IMR-90 (cell line): Measurements from ENCODE around the gene EIF1AD. TPM values are rescaled to one million over a fixed set of nuclear protein-coding genes. Genes with fewer than 3 reads are reported as not detected.

ENCODE experiments used
- ATAC-seq: fragments of 200-7000 bp; cut with Tn5 transposase; 2 replicates; pipeline ENCODE4 v1.9.1; 2020; ENCODE audit warnings: low read depth, mild to moderate bottlenecking, moderate library complexity
- BruUV-seq: library from RNA; stranded (reverse); fragments of 400-500 nt; replicated peaks from 2 replicates; lab custom pipeline; 2021; lab: Mats Ljungman, UMichigan
- CTCF ChIA-PET: fragments of 300-600 bp; formaldehyde crosslinking; extraction: SDS; loops from one replicate; lab custom pipeline; 2021; ENCODE audit warnings: antibody characterized with exemption; lab: Yijun Ruan, JAX
- POLR2A ChIA-PET: fragments of 300-600 bp; sonication (Branson Sonifier 250); formaldehyde crosslinking; loops from one replicate; lab custom pipeline; 2022; ENCODE audit warnings: antibody characterized with exemption; ENCODE audit not compliant: unreplicated experiment; lab: Charles Lee
- DNase-seq: peaks from one replicate; pipeline ENCODE4 v3.0.0; 2013
- H2AFZ ChIP-seq: replicated peaks from 2 replicates; pipeline ENCODE3; 2013; ENCODE audit warnings: low read length, mild to moderate bottlenecking; ENCODE audit not compliant: poor library complexity
- H2AK5ac ChIP-seq: 2 replicates; pipeline ENCODE4 v1.6.1; 2013; ENCODE audit warnings: low read depth, low read length, inconsistent platforms
- H2AK9ac ChIP-seq: replicated peaks from 2 replicates; pipeline ENCODE3; 2013; ENCODE audit warnings: mild to moderate bottlenecking, low read depth, low read length, moderate library complexity; ENCODE audit not compliant: poor library complexity
- H2BK120ac ChIP-seq: 2 replicates; pipeline ENCODE4 v1.6.1; 2013; ENCODE audit warnings: low read depth, low read length, inconsistent platforms
- H2BK15ac ChIP-seq: 3 replicates; pipeline ENCODE4 v1.6.1; 2013; ENCODE audit warnings: low read depth, low read length, inconsistent platforms
- H2BK20ac ChIP-seq: 2 replicates; pipeline ENCODE4 v1.6.1; 2013; ENCODE audit warnings: low read depth, mild to moderate bottlenecking, inconsistent platforms, low read length, moderate library complexity
- H2BK5ac ChIP-seq: 2 replicates; pipeline ENCODE4 v1.6.1; 2013; ENCODE audit warnings: mild to moderate bottlenecking, low read depth, low read length, inconsistent platforms; ENCODE audit not compliant: poor library complexity, severe bottlenecking
- H3K14ac ChIP-seq: replicated peaks from 2 replicates; pipeline ENCODE4 v1.6.1; 2013; ENCODE audit warnings: low read depth, low read length, inconsistent platforms
- H3K18ac ChIP-seq: 2 replicates; pipeline ENCODE4 v1.6.1; 2013; ENCODE audit warnings: low read depth, low read length, control low read depth
- H3K23ac ChIP-seq: 2 replicates; pipeline ENCODE4 v1.6.1; 2013; ENCODE audit warnings: low read depth, low read length, inconsistent platforms
- H3K27ac ChIP-seq: 2 replicates; pipeline ENCODE4 v1.5.1; 2013; ENCODE audit warnings: mild to moderate bottlenecking, control low read depth, low read length; ENCODE audit not compliant: insufficient read depth
- H3K27me3 ChIP-seq: 2 replicates; pipeline ENCODE4 v1.6.1; 2013; ENCODE audit warnings: low read length; ENCODE audit not compliant: control insufficient read depth, insufficient read depth
- H3K36me3 ChIP-seq: 2 replicates; pipeline ENCODE4 v1.6.1; 2013; ENCODE audit warnings: low read length, mixed read lengths; ENCODE audit not compliant: control insufficient read depth, insufficient read depth
- H3K4ac ChIP-seq: 2 replicates; pipeline ENCODE4 v1.6.1; 2013; ENCODE audit warnings: low read depth, low read length, inconsistent platforms
- H3K4me1 ChIP-seq: 2 replicates; pipeline ENCODE4 v1.6.1; 2013; ENCODE audit warnings: low read length, mixed read lengths; ENCODE audit not compliant: control insufficient read depth, insufficient read depth
- H3K4me2 ChIP-seq: 2 replicates; pipeline ENCODE4 v1.6.1; 2013; ENCODE audit warnings: low read depth, mild to moderate bottlenecking, control low read depth, low read length, moderate library complexity
- H3K4me3 ChIP-seq: 2 replicates; pipeline ENCODE4 v1.5.1; 2013; ENCODE audit warnings: low read depth, mild to moderate bottlenecking, control low read depth, low read length, moderate library complexity; ENCODE audit not compliant: insufficient read depth
- H3K56ac ChIP-seq: 2 replicates; pipeline ENCODE4 v1.6.1; 2013; ENCODE audit warnings: low read length, inconsistent platforms; ENCODE audit not compliant: insufficient read depth; ENCODE audit errors: extremely low read depth
- H3K79me1 ChIP-seq, 2 experiments: 2 replicates each; pipeline ENCODE4 v1.6.1; 2013; ENCODE audit warnings: low read length in 2 of 2, inconsistent platforms in 1 of 2, low read depth in 1 of 2
- H3K9ac ChIP-seq: 2 replicates; pipeline ENCODE4 v1.6.1; 2013; ENCODE audit warnings: low read depth, low read length, control low read depth
- H3K9me1 ChIP-seq: 2 replicates; pipeline ENCODE4 v1.6.1; 2013; ENCODE audit warnings: low read length, inconsistent platforms; ENCODE audit not compliant: insufficient read depth
- H3K9me3 ChIP-seq: 2 replicates; pipeline ENCODE4 v1.6.1; 2013; ENCODE audit warnings: low read length; ENCODE audit not compliant: control insufficient read depth, insufficient read depth
- H4K20me1 ChIP-seq: 2 replicates; pipeline ENCODE4 v1.6.1; 2013; ENCODE audit warnings: low read length, inconsistent platforms; ENCODE audit not compliant: insufficient read depth
- H4K5ac ChIP-seq: 2 replicates; pipeline ENCODE4 v1.6.1; 2013; ENCODE audit warnings: mild to moderate bottlenecking, low read depth, low read length, control low read depth
- H4K8ac ChIP-seq, 2 experiments: 2 replicates each; pipeline ENCODE4 v1.6.1; 2013; ENCODE audit warnings: low read depth in 2 of 2, low read length in 2 of 2, control low read depth in 1 of 2, inconsistent platforms in 1 of 2
- H4K91ac ChIP-seq: 2 replicates; pipeline ENCODE4 v1.6.1; 2013; ENCODE audit warnings: low read depth, low read length, inconsistent platforms; ENCODE audit not compliant: insufficient read depth
- CEBPB ChIP-seq: IDR thresholded peaks from 2 replicates; pipeline ENCODE4 v1.6.1; 2012; ENCODE audit warnings: low read depth, low read length, improper control_type of control experiment
- CHD1 ChIP-seq: IDR thresholded peaks from 2 replicates; pipeline ENCODE4 v1.6.1; 2012; ENCODE audit warnings: low read depth, low read length, improper control_type of control experiment
- FOS ChIP-seq: fragments of 150-350 bp; IDR thresholded peaks from 2 replicates; pipeline ENCODE4 v1.6.1; 2016; ENCODE audit warnings: low read depth, low read length
- MAFK ChIP-seq: IDR thresholded peaks from 2 replicates; pipeline ENCODE4 v1.6.1; 2012; ENCODE audit warnings: low read depth, low read length, improper control_type of control experiment
- MAZ ChIP-seq: IDR thresholded peaks from 2 replicates; pipeline ENCODE4 v1.6.1; 2012; ENCODE audit warnings: low read depth, mild to moderate bottlenecking, low read length, improper control_type of control experiment, moderate library complexity, borderline replicate concordance
- NFE2L2 ChIP-seq: fragments of 150-350 bp; IDR thresholded peaks from 2 replicates; pipeline ENCODE4 v1.6.1; 2016; ENCODE audit warnings: low read depth, mild to moderate bottlenecking, low read length
- POLR2A ChIP-seq: IDR thresholded peaks from 2 replicates; pipeline ENCODE4 v1.6.1; 2012; ENCODE audit warnings: mild to moderate bottlenecking, low read depth, low read length
- RFX5 ChIP-seq: IDR thresholded peaks from 2 replicates; pipeline ENCODE4 v1.8.0; 2012; ENCODE audit warnings: low read depth, mild to moderate bottlenecking, low read length, moderate library complexity
- SMC3 ChIP-seq: fragments of 150-350 bp; IDR thresholded peaks from 2 replicates; pipeline ENCODE4 v1.6.1; 2016; ENCODE audit warnings: low read depth, mild to moderate bottlenecking, antibody characterized with exemption, low read length, moderate library complexity
- WGBS, 2 experiments: methylation state at CpG; one replicate each; pipeline versions ENCODE4 v1.1.5 to v1.1.7; 2013; ENCODE audit warnings: missing lambda C conversion rate in 2 of 2; ENCODE audit not compliant: insufficient read length in 1 of 2; ENCODE audit errors: extremely low coverage in 2 of 2; 5-methylcytosine and 5-hydroxymethylcytosine counted together
- dilution Hi-C: fragments of 300-500 bp; cut with HindIII; formaldehyde crosslinking; loops from one replicate; pipeline ENCODE4 v1.14.3; 2018; ENCODE audit warnings: low sequenced_read_pairs; ENCODE audit not compliant: unreplicated experiment
- in situ Hi-C: fragments of 300-500 bp; cut with MboI; formaldehyde crosslinking; loops from 3 replicates; pipeline ENCODE4 v1.14.3; 2019; ENCODE audit warnings: low sequenced_read_pairs, inconsistent platforms, mixed read lengths
- intact Hi-C: fragments of 100-400 bp; cut with micrococcal nuclease; formaldehyde crosslinking; loops from 2 replicates; pipeline ENCODE4 v1.10.0; 2022
- polyA plus RNA-seq, 3 experiments: library from polyadenylated mRNA; depleted of rRNA; stranded (reverse); fragments of >200 nt; gene quantifications; 2 replicates each; pipeline ENCODE4 v1.2.3, GENCODE V29; 2012; ENCODE audit warnings: low replicate concordance in 1 of 3
- total RNA-seq: library from RNA; depleted of rRNA; stranded (reverse); fragments of >200 nt; gene quantifications from 2 replicates; pipeline ENCODE4 v1.2.3, GENCODE V29; 2012

The EIF1AD gene
- total and polyA plus RNA-seq, 2 of the 4 experiments (the other 2 are of a cell fraction): 32.5 to 62.6 TPM

DNA sequence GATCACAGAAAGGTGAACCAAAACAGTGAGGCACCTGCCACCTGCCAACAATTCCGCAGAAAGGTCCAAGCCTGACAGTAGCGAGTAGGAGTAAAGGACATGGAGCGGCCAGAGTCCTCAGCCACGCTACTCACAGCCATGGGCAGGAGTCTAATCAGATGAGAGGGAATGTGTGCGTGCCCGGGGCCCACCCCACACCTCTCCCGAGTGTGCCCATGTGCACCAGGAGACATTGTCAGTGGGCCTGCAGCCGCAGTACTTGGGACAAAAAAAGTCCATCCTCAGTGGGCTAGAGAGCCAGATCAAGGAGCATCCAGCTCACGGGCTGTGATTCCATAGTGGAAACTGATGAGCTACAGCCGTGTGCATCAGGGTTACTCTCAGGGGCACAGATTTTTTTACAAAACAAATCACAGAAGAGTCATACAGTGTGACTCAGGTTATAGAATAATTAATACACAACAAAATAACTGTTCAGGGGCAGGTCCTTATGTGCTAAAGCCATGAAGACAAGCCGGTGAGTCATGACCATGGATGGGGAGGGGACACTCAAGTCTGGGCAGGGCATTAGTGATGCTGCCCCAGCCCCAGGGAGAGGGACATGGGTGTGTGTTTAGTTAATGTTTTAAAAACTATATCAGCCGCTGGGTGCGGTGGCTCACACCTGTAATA, 28.4 kb downstream of the EIF1AD start:
- ATAC-seq (peak; percentile 74), DNase-seq (peak; percentile 76)
- TF ChIP-seq MAZ: no peak
- no peak for TF ChIP-seq MAFK
- no peak for TF ChIP-seq CHD1
- no peak for TF ChIP-seq SMC3
- no peak for TF ChIP-seq FOS
- TF ChIP-seq NFE2L2: no peak
- TF ChIP-seq POLR2A: no peak
- TF ChIP-seq CEBPB: no peak
- TF ChIP-seq RFX5: no peak
- intact Hi-C loops: no loop called here
- Histone ChIP-seq H2AK9ac (peak overlapping the region; percentile 15), H3K9me1 (no peaks in the 10 kb centered on the region), H3K4me2 (no peak overlapping the region), H3K27ac (no peak overlapping the region), H3K18ac (no peak overlapping the region), H3K4me1 (0 out of 2 replicates have a peak, but pooled peaks cover 2% of the 10 kb centered on the region), H4K20me1 (no peaks in the 10 kb centered on the region), H3K9ac (no peak overlapping the region), H4K8ac (no peak overlapping the region), H2BK20ac (no peak overlapping the region), H4K91ac (no peak overlapping the region), H3K4me3 (no peak overlapping the region), H3K4ac (no peak overlapping the region), H3K14ac (no peak overlapping the region), H2BK120ac (no peak overlapping the region), H2AK5ac (no peak overlapping the region), H2BK5ac (no peak overlapping the region), H3K36me3 (peaks cover 43% of the 10 kb centered on the region), H3K27me3 (no peaks in the 10 kb centered on the region), H3K56ac (no peak overlapping the region), H3K79me1 (peaks cover 5 to 27% of the 10 kb centered on the region in 2 experiments), H2AFZ (no peak overlapping the region), H3K9me3 (no peaks in the 10 kb centered on the region), H2BK15ac (no peak overlapping the region), H4K5ac (no peak overlapping the region), H3K23ac (no peak overlapping the region)
- no CpG with 5 or more reads among the region's 13 CpGs for WGBS, 2 experiments
- CTCF ChIA-PET: interaction anchor here (0.6 kb wide), 1 partner anchor 16 kb away, joined by 3 read pairs; no protein-coding TSS in a partner anchor
- POLR2A ChIA-PET: no interaction called here
- in situ Hi-C loops: no loop called here
- BruUV-seq: no TSS peak
- dilution Hi-C loops: no loop called here
